ENCODE data around the gene PDSS2.

DNA sequence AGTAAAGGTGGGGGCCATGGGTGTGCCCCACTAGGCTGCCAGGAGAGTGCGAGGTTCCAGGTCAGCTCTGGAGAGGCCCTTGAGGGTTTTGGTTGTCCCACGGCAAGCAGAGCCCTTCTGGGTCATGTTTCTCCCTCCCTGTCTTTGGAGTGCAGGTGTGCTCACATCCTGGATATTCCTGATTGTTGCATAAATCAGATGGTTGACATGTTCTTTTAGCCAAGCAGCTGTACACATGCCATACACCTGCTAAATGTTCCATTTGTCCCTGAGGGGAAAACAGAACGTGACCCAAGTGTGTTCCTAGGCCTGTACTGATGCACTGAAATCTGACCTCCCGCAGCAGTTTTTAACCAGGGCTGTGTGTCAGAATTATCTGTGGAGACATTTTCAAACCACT lies 266.5 kb downstream of the PDSS2 start:
- no peak for TF ChIP-seq EP300 (IDR thresholded peaks at IDR 0.05)
- TF ChIP-seq, protein P1, sequence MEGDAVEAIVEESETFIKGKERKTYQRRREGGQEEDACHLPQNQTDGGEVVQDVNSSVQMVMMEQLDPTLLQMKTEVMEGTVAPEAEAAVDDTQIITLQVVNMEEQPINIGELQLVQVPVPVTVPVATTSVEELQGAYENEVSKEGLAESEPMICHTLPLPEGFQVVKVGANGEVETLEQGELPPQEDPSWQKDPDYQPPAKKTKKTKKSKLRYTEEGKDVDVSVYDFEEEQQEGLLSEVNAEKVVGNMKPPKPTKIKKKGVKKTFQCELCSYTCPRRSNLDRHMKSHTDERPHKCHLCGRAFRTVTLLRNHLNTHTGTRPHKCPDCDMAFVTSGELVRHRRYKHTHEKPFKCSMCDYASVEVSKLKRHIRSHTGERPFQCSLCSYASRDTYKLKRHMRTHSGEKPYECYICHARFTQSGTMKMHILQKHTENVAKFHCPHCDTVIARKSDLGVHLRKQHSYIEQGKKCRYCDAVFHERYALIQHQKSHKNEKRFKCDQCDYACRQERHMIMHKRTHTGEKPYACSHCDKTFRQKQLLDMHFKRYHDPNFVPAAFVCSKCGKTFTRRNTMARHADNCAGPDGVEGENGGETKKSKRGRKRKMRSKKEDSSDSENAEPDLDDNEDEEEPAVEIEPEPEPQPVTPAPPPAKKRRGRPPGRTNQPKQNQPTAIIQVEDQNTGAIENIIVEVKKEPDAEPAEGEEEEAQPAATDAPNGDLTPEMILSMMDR (IDR thresholded peaks at IDR 0.05) = no peak
- no peak for TF ChIP-seq POLR2AphosphoS5 (IDR thresholded peaks at IDR 0.05)
- no peak for TF ChIP-seq POLR2A (IDR thresholded peaks at IDR 0.05)

All from suprapubic skin (tissue), 4 donors.